Astrocyte (in vitro differentiated cells and primary cell): ENCODE results near the gene FGGY.
"Not testable (repeated sequence)": the region's sequence is repeated elsewhere in the genome, so short reads cannot be mapped to it uniquely, and the experiment has no call there.

Experiments used
- CTCF ChIP-seq: IDR thresholded peaks from 2 replicates; pipeline ENCODE4 v1.5.1; 2011; ENCODE audit warnings: low read depth, mild to moderate bottlenecking, inconsistent platforms, low read length, moderate library complexity; ENCODE audit not compliant: insufficient read depth
- EZH2 ChIP-seq: IDR thresholded peaks from 2 replicates; pipeline ENCODE4 v1.6.1; 2012; ENCODE audit warnings: mild to moderate bottlenecking, low read length, inconsistent platforms; ENCODE audit not compliant: insufficient read depth

DNA sequence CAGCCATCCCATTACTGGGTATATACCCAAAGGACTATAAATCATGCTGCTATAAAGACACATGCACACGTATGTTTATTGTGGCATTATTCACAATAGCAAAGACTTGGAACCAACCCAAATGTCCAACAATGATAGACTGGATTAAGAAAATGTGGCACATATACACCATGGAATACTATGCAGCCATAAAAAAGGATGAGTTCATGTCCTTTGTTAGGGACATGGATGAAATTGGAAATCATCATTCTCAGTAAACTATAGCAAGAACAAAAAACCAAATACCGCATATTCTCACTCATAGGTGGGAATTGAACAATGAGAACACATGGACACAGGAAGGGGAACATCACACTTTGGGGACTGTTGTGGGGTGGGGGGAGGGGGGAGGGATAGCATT is 241.6 kb downstream of the FGGY start:
- TF ChIP-seq CTCF, EZH2: not testable (repeated sequence)
